Measurements from ENCODE around the gene EGFL7.

The EGFL7 gene

GRCh38 chr9:136678624-136679023, 15.9 kb downstream of the EGFL7 start:
- H3K36me3 ChIP-seq (ENCODE audit: control insufficient read depth, insufficient read depth, low read length), result no peaks in the 10 kb centered on the region; the same call in 1 of the 2 replicates
- no peaks in the 10 kb centered on the region for H3K27me3 ChIP-seq (replicated peaks; ENCODE audit: control insufficient read depth, insufficient read depth, low read length)
- TF ChIP-seq CTCF (IDR thresholded peaks at IDR 0.05; ENCODE audit: insufficient read depth, low read length, poor library complexity, severe bottlenecking), result no peak
- no peak overlapping the region for H3K4me3 ChIP-seq (replicated peaks; ENCODE audit: low read depth, low read length)
- DNase-seq (ENCODE audit: extremely low read depth, insufficient read length), result no peak

- no peak for TF ChIP-seq CTCF (IDR thresholded peaks at IDR 0.05; ENCODE audit: insufficient read depth, low read length, poor library complexity, severe bottlenecking)
- Histone ChIP-seq H3K4me3 (replicated peaks; ENCODE audit: low read depth, low read length) (no peak overlapping the region), H3K36me3 (ENCODE audit: control insufficient read depth, insufficient read depth, low read length) (no peaks in the 10 kb centered on the region; the same call in 1 of the 2 replicates), H3K27me3 (replicated peaks; ENCODE audit: control insufficient read depth, insufficient read depth, low read length) (no peaks in the 10 kb centered on the region)
- no peak for DNase-seq (ENCODE audit: extremely low read depth, insufficient read length)
These were observed 16.8 kb downstream of the EGFL7 start for GRCh38 chr9:136679431-136679941.

DNA sequence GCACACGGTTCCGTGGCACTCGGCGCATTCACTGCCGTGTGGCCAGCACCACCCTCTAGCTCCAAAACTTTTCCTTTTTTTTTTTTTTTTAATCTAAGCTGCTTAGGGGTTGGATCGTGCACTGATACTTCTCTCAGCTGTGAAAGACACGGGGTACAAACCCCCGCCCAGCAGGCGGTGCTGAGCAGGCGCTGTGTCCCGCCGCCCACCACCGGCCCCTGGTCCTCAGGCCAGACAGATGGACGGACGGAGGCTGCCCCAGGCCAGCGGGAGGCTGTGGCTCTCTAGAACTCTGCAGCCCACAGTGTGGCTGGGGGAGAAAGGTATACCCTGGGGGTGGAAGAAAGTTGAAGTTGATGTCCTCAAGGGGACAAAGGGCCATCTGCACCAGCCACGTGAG, 18.3 kb downstream of the EGFL7 start:
- H3K36me3 ChIP-seq (ENCODE audit: control insufficient read depth, insufficient read depth, low read length), result no peaks in the 10 kb centered on the region; the same call in 1 of the 2 replicates
- no peak for TF ChIP-seq CTCF (IDR thresholded peaks at IDR 0.05; ENCODE audit: insufficient read depth, low read length, poor library complexity, severe bottlenecking)
- DNase-seq (ENCODE audit: extremely low read depth, insufficient read length), result no peak
- no peaks in the 10 kb centered on the region for H3K27me3 ChIP-seq (replicated peaks; ENCODE audit: control insufficient read depth, insufficient read depth, low read length)
- H3K4me3 ChIP-seq (replicated peaks; ENCODE audit: low read depth, low read length), result no peak overlapping the region

DNA sequence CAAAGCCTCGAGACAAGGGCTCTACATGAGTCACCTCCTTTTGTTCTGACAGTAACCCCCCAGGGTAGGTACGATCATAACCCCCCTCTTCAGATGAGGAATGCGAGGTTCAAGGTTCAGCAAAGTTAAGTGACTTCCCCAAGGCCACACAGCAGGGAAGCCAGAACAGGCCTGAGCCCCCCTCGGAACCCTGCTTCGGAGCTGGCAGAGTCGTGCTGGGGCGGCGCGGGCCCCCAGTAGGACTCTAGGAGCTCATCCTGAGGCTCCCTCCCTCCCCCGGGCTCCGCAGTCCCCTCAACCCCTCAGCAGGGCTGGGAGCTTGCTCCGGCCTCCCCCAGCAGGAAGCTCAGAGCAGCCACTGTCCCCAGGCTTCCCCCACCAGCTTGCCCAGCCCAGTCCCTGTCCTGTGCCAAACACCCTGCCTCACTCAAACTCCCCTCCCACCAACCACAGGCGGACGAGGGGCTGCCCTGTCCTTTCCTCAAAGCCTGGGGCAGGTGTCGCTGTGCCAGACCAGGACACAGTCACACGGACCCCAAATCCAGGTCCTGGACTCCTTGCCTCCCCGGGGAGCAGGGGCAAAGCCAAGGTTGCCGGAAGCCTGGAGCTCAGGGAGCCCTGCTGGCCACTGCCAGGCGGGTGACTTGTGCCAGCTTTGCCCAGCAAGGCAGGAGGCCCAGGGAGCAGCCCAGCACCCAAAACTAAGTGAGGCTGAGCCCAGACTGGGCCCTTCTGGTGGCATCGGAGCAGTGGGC, 19.4 kb downstream of the EGFL7 start:
- Histone ChIP-seq H3K27me3 (replicated peaks; ENCODE audit: control insufficient read depth, insufficient read depth, low read length) (no peaks in the 10 kb centered on the region), H3K36me3 (ENCODE audit: control insufficient read depth, insufficient read depth, low read length) (no peaks in the 10 kb centered on the region), H3K4me3 (replicated peaks; ENCODE audit: low read depth, low read length) (no peak overlapping the region)
- TF ChIP-seq CTCF (IDR thresholded peaks at IDR 0.05; ENCODE audit: insufficient read depth, low read length, poor library complexity, severe bottlenecking), result no peak
- DNase-seq (ENCODE audit: extremely low read depth, insufficient read length), result no peak

- no peak for TF ChIP-seq CTCF (IDR thresholded peaks at IDR 0.05; ENCODE audit: insufficient read depth, low read length, poor library complexity, severe bottlenecking)
- Histone ChIP-seq H3K4me3 (replicated peaks; ENCODE audit: low read depth, low read length) (no peak overlapping the region), H3K27me3 (replicated peaks; ENCODE audit: control insufficient read depth, insufficient read depth, low read length) (no peaks in the 10 kb centered on the region), H3K36me3 (ENCODE audit: control insufficient read depth, insufficient read depth, low read length) (no peaks in the 10 kb centered on the region)
- no peak for DNase-seq (ENCODE audit: extremely low read depth, insufficient read length)
These were observed 20.0 kb downstream of the EGFL7 start for GRCh38 chr9:136682710-136683109.
